Activated CD4-positive, alpha-beta memory T cell treated with anti-CD3 and anti-CD28 coated beads, Interleukin-2, amount 10 ng/mL, durations not matched to agents 7 days and 5 days (primary cell): ENCODE data around the gene SPARC. TPM values are rescaled to one million over a fixed set of nuclear protein-coding genes. Genes with fewer than 3 reads are reported as not detected.

Experiments
- CTCF ChIA-PET: fragments of 350-600 bp; sonication (Branson Sonifier 250); formaldehyde crosslinking; loops from one replicate; lab custom pipeline; 2021; ENCODE audit warnings: antibody characterized with exemption, inconsistent platforms; lab: Charles Lee
- POLR2A ChIA-PET: fragments of 350-600 bp; sonication (Branson Sonifier 250); formaldehyde crosslinking; loops from one replicate; lab custom pipeline; 2021; ENCODE audit warnings: antibody characterized with exemption; lab: Charles Lee
- DNase-seq: peaks from one replicate; pipeline ENCODE4 v3.0.0-alpha.2; 2020
- H3K27ac Mint-ChIP-seq: one replicate; pipeline ENCODE4 v1.8.0; 2021; ENCODE audit warnings: mild to moderate bottlenecking, mixed read lengths
- H3K27me3 Mint-ChIP-seq: one replicate; pipeline ENCODE4 v1.8.0; 2021; ENCODE audit warnings: mixed read lengths
- H3K36me3 Mint-ChIP-seq: one replicate; pipeline ENCODE4 v1.8.0; 2021; ENCODE audit warnings: low read depth, mixed read lengths
- H3K4me1 Mint-ChIP-seq: one replicate; pipeline ENCODE4 v1.8.0; 2021; ENCODE audit warnings: mixed read lengths
- H3K4me3 Mint-ChIP-seq: one replicate; pipeline ENCODE4 v1.8.0; 2021; ENCODE audit warnings: mild to moderate bottlenecking, mixed read lengths
- H3K9me3 Mint-ChIP-seq: one replicate; pipeline ENCODE4 v1.8.0; 2021; ENCODE audit warnings: mixed read lengths
- total RNA-seq, 2 experiments: library from RNA; stranded (reverse); gene quantifications; one replicate each; pipeline ENCODE4 v1.2.3, GENCODE V29; 2021

The SPARC gene
- total RNA-seq, 2 experiments from 2014 or later: 0.25 TPM; not detected in 1

DNA sequence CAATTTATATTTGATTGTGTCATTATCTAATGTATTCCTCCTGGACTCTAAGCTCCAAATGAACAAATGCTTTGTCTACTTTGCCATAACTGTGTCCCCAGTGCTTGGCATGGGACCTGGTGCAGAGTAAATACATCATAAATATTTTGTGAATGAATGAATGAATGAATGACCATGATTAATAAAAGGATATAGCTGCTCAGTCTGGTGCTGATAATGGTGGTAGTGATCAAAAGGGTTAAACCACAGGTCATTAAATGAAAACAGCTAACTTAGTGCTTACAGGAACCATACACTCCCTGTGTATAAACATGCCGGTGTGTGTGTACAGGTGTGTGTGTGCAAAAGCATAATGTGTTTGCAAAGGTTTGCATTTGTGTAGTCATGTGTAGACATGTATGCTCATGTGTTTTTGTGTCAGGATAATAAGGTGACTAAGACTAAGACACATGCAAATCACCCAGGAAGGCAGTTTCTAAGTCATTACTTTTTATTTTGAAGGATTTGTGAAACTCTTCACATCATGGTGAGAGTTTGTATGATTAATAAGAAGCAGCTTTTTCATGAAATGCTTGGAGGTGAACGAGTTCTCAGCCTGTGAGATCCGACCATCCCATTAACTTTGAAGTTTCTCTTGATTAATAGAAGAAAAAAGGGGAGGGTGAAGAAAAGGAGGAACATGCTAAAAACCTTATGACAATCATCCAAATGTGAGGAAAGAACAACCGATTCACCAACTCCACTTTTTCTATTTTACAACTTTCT, 24.6 kb downstream of the SPARC start:
- no peak overlapping the region for H3K27ac Mint-ChIP-seq
- DNase-seq: no peak

DNA sequence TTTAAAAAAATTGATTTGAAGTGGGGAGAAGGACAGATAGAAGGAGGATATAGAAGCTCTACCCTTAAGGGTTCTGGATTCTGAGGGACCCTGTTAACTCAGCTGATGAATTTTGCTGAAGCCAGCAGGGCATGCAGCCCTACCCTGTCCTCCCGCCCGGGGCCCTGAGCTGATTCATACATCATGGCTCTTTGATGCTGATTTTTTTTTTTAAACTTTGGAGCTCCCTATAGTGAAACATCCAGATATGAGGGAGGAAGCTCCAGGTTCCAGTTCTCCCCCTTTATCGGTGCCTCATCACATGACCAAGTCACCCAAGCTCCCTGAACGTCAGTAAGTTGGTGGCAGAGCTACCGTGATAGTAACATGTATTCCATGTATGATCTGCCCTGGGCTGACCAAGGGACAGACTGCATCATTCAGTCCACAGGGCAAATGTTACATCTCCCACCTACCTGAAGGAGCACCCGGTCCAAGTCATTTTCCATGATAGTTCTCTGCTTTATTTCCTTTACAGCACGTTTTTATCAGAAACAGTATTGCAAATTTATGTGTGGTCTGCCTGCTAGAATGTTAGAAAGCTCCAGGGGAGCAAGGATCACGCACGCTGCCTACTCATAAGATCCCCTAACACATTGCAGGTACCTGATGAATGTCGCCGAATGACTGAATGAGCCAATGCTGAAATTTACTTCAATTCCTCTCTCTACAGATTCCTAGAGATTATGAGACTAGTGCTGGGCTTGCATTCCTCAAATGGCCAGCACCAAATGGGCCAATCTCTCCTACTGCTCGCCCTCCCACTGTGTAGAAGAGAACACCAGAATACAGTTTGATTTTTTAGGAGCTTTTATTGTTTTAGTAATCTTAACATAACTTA, 25.9 kb downstream of the SPARC start:
- peaks cover 8% of the 10 kb centered on the region for H3K27me3 Mint-ChIP-seq
- H3K36me3 Mint-ChIP-seq: no peaks in the 10 kb centered on the region
- ChIA-PET POLR2A (interaction anchor here (0.9 to 1.2 kb wide), 2 partner anchors 9 to 110 kb away, joined by 3 to 5 read pairs; partner anchors contain the start of gene G3BP1), CTCF (interaction anchor here (1.0 to 7.1 kb wide), 9 partner anchors 8 to 214 kb away, joined by 3 to 41 read pairs (median 5); partner anchors contain the start of genes G3BP1 and SLC36A1)
- no peak overlapping the region for H3K27ac Mint-ChIP-seq
- no peak overlapping the region for H3K4me3 Mint-ChIP-seq
- no peaks in the 10 kb centered on the region for H3K9me3 Mint-ChIP-seq
- peaks cover 19% of the 10 kb centered on the region for H3K4me1 Mint-ChIP-seq
- DNase-seq: no peak

More for the DNA sequence above, 24.6 kb downstream of the SPARC start:
- CTCF ChIA-PET: interaction anchor here (1.1 to 7.1 kb wide), 8 partner anchors 10 to 481 kb away, joined by 3 to 41 read pairs (median 8); partner anchors contain the start of genes G3BP1 and SLC36A1
- Mint-ChIP-seq H3K27me3 (peaks cover 8% of the 10 kb centered on the region), H3K4me3 (no peak overlapping the region), H3K36me3 (no peaks in the 10 kb centered on the region), H3K9me3 (no peaks in the 10 kb centered on the region), H3K4me1 (peaks cover 19% of the 10 kb centered on the region)
- POLR2A ChIA-PET: no interaction called here

DNA sequence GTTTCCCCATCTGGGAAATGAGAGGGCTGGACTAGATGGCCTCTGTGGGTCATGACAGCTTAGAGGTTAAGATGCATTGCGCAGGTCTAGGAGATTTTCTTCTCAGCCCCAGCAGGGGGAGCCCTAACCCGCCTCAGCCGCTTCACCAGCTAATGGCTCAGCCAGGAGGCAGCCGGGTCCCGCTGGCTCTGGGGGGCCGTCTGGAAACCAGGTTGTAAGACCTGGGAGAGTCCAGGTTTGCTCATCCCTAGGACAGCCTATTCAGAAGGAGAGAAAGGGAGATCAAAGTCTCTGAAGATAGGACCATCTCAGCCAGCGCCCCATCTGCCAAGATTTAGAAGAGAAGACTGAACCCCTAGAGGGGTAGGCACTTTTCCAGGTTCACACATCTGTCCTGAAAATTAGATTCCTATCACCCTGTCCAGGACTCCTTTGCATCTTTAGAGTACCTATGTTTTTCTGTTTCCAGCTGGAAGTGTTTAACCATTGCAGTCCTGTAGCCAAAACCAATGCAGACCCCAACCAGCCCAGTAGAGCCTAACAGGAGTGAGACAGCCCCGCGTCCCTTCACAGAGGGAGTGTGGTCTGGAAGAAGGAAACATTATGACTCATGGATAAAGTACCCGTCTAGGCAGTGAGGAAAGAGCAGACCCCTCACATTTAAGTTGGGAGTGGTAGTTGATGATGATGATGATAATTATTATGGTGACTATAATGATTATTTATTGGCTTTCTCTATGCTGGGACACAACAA, 27.5 kb downstream of the SPARC start:
- Mint-ChIP-seq H3K9me3 (no peaks in the 10 kb centered on the region), H3K27ac (no peak overlapping the region), H3K4me1 (peaks cover 19% of the 10 kb centered on the region), H3K36me3 (no peaks in the 10 kb centered on the region), H3K4me3 (no peak overlapping the region), H3K27me3 (peaks cover 11% of the 10 kb centered on the region)
- ChIA-PET CTCF (interaction anchor here (0.5 to 6.1 kb wide), 33 partner anchors 8 to 876 kb away, joined by 3 to 88 read pairs (median 5); partner anchors contain the start of genes ATOX1, G3BP1 and SLC36A1), POLR2A (interaction anchor here (1.4 kb wide), 1 partner anchor 112 kb away, joined by 16 read pairs; the partner anchor contains the start of gene G3BP1)
- peak; percentile 82 for DNase-seq

DNA sequence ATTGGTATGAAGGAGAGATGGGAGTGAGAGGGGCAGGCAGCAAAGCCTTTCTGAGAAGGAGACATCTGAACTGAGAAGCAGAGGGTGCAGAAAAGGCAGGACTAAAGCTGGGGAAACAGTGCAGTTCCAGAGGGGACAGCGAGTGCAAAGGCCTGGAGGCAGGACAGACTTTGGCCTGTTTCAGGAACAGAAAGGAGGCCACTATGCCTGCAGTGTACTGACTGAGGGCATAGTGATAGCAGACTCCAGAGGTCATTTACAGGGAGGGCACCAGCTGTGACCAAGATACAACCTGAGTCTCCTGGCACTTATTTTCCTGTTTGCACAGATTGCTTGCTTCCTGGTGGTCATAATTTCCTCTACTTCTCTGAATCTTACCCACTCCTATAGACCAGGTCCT, 29.6 kb downstream of the SPARC start:
- ChIA-PET CTCF (interaction anchor here (1.0 to 6.1 kb wide), 3 partner anchors 10 to 114 kb away, joined by 3 to 88 read pairs (median 3); no protein-coding TSS in a partner anchor), POLR2A (interaction anchor here (1.7 kb wide), 1 partner anchor 114 kb away, joined by 8 read pairs; the partner anchor contains the start of gene G3BP1)
- Mint-ChIP-seq H3K4me1 (peaks cover 3% of the 10 kb centered on the region), H3K27ac (no peak overlapping the region), H3K27me3 (peaks cover 17% of the 10 kb centered on the region), H3K36me3 (no peaks in the 10 kb centered on the region), H3K4me3 (no peak overlapping the region), H3K9me3 (no peaks in the 10 kb centered on the region)
- DNase-seq: no peak

DNA sequence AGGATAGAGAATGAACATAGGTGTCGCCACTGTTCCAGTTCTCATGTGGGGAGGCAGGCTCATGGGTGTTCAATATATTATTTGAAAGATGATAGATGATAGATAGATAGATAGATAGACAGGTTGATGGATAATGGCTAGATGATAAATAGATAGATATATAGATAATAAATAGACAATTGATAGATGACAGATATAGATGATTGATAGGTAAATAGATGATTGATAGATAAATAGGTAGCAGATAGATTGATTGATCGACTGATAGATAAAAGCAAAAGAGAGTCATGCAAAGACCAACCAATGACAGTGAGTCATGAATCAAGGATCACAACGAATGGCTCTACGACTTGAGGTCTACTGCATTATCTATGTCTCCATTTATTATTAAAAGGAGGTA, 30.4 kb downstream of the SPARC start:
- Mint-ChIP-seq H3K9me3 (no peaks in the 10 kb centered on the region), H3K36me3 (no peaks in the 10 kb centered on the region), H3K4me3 (no peak overlapping the region), H3K27ac (no peak overlapping the region), H3K27me3 (peaks cover 17% of the 10 kb centered on the region), H3K4me1 (peaks cover 1% of the 10 kb centered on the region)
- DNase-seq: no peak
- ChIA-PET CTCF (interaction anchor here (1.1 to 6.1 kb wide), 2 partner anchors 84 to 115 kb away, joined by 3 to 88 read pairs; no protein-coding TSS in a partner anchor), POLR2A (no interaction called here)

DNA sequence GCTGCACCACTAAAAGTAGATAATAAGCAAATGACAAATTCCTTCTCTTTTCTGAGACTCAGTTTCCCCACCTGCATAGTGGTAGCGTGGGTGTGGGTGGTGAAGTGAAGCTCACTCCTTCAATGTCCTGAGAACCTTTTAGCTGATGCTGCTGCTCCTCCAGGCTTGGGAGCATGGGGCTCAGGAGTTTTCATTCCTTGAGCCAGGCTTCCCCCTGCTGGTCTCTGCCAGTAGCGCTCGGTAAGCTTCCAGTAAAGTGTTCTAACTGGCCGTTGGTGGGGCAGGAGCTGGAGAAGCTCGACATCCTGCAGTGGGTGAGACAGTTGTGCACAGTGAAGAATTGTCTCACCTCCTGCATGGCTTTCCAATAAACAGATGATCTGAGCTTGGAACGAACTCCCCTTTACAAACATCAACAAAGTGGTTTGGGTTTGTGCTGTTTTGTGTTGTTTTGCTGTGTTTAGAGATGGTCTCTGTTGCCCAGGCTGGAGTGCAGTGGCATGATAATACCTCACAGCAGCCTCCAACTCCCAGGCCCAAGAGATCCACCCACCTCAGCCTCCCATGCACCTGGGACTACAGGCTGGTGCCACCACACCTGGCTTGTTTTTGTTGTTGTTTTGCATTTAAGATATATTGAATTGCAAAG, 34.6 kb downstream of the SPARC start:
- H3K27me3 Mint-ChIP-seq: peaks cover 9% of the 10 kb centered on the region
- no peak overlapping the region for H3K27ac Mint-ChIP-seq
- H3K9me3 Mint-ChIP-seq: no peaks in the 10 kb centered on the region
- DNase-seq: peak; percentile 72
- no peaks in the 10 kb centered on the region for H3K36me3 Mint-ChIP-seq
- no peak overlapping the region for H3K4me3 Mint-ChIP-seq
- H3K4me1 Mint-ChIP-seq: no peaks in the 10 kb centered on the region
- CTCF ChIA-PET: interaction anchor here (0.6 to 4.7 kb wide), 44 partner anchors 11 to 697 kb away, joined by 3 to 60 read pairs (median 4); partner anchors contain the start of genes G3BP1 and SLC36A1
- POLR2A ChIA-PET: interaction anchor here (1.1 to 1.3 kb wide), 3 partner anchors 121 to 205 kb away, joined by 3 to 6 read pairs (median 4); partner anchors contain the start of gene SLC36A1

DNA sequence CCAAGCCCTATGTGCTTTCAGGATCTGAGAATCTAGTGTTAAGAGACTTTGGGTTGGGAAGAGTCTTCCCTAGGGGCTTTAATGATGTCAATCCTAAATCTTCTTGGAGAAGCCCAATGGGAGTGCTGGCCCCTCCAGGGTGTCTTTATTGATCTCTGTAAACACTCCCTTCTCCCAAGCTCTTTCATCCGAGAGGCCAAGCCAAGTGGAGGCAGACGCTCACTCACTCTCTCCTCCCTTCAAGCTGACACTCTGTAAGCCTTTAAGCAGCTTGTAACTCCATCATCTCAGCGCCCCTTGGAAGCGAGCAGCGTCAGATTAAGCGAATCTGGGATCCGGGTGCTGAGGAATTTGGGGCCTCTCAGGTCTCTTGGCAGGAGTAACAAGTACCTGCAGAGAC, 37.7 kb downstream of the SPARC start:
- Mint-ChIP-seq H3K36me3 (no peaks in the 10 kb centered on the region), H3K4me3 (no peak overlapping the region), H3K27me3 (peaks cover 14% of the 10 kb centered on the region), H3K9me3 (no peaks in the 10 kb centered on the region), H3K27ac (no peak overlapping the region), H3K4me1 (no peaks in the 10 kb centered on the region)
- CTCF ChIA-PET: interaction anchor here (0.8 to 4.7 kb wide), 3 partner anchors 9 to 122 kb away, joined by 3 to 23 read pairs (median 19); partner anchors contain the start of gene G3BP1
- no peak for DNase-seq
- POLR2A ChIA-PET: interaction anchor here (1.2 kb wide), 1 partner anchor 123 kb away, joined by 3 read pairs; the partner anchor contains the start of gene G3BP1

DNA sequence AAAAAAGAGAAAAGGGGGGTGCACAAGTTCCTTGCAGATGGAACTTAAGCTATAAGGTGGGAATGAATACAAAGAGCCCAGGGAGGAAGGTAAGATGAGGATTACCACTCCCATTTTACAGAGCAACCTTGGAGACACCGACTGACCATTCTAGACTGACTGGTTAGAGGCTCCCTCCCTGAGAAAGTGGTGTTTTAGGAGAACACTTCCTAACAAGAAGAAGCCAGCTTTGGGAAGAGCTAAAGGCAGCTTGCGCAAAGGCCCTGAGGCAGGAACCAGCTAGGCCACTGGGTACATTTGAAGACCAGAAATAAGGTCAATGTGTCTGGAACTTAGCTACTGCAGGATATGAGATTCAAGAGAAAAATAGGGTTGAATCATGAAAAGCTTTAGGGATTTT, 38.6 kb downstream of the SPARC start:
- Mint-ChIP-seq H3K4me3 (no peak overlapping the region), H3K27ac (no peak overlapping the region), H3K27me3 (peaks cover 11% of the 10 kb centered on the region), H3K4me1 (no peaks in the 10 kb centered on the region), H3K9me3 (no peaks in the 10 kb centered on the region), H3K36me3 (no peaks in the 10 kb centered on the region)
- ChIA-PET POLR2A (no interaction called here), CTCF (interaction anchor here (0.7 to 4.4 kb wide), 4 partner anchors 10 to 290 kb away, joined by 3 to 23 read pairs (median 4); no protein-coding TSS in a partner anchor)
- DNase-seq: no peak

DNA sequence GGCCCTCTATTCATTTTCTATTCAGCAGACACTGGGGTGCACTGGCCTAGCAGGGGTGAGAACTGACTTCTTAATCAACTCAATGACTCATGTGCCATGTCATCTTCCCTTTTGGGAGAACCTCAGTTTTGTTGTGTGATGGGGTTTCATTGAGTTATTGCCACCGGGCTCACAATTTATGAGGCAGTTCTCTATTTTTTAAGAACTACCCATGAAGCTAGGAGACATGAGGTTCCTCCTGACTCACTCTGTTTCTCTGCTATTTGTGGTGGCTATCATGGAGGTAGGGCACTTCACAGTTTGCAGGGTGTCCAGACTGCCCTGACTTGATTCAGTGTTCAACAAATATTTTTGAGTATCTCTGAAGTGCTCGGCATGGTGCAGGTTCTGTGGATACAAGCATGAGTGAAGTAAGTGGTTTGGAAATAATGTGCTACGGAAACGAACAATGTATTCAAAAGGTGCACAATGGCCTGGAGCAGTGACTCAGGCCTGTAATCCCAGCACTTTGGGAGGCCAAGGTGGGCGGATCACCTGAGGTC, 39.3 kb downstream of the SPARC start:
- no peak for DNase-seq
- Mint-ChIP-seq H3K4me3 (no peak overlapping the region), H3K36me3 (no peaks in the 10 kb centered on the region), H3K27ac (no peak overlapping the region), H3K4me1 (no peaks in the 10 kb centered on the region), H3K27me3 (peaks cover 8% of the 10 kb centered on the region), H3K9me3 (no peaks in the 10 kb centered on the region)
- ChIA-PET CTCF (interaction anchor here (4.4 kb wide), 1 partner anchor 11 kb away, joined by 23 read pairs; no protein-coding TSS in a partner anchor), POLR2A (no interaction called here)

DNA sequence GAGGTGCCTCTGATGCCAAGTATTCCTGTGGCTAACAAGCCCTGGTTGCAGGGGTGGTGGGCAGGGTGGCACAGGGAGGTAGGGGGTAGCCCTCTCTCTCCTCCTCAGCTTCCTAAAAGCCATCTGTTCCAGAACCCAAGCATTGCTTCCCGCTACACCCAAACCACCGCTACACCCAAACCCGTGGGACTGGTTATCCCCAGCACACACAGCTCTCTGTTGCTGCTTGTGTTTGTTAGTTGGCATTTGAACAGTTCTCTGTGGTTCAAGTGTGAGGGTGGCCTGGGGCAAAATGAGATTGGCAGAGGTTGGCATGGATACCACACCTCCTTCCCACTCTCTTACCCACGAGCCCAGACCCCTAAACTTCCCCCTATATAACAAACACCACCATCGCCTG, 40.4 kb downstream of the SPARC start:
- POLR2A ChIA-PET: no interaction called here
- CTCF ChIA-PET: interaction anchor here (4.4 kb wide), 1 partner anchor 12 kb away, joined by 23 read pairs; no protein-coding TSS in a partner anchor
- peaks cover 8% of the 10 kb centered on the region for H3K27me3 Mint-ChIP-seq
- no peaks in the 10 kb centered on the region for H3K36me3 Mint-ChIP-seq
- H3K4me1 Mint-ChIP-seq: no peaks in the 10 kb centered on the region
- no peak overlapping the region for H3K4me3 Mint-ChIP-seq
- DNase-seq: no peak
- H3K9me3 Mint-ChIP-seq: no peaks in the 10 kb centered on the region
- H3K27ac Mint-ChIP-seq: no peak overlapping the region

DNA sequence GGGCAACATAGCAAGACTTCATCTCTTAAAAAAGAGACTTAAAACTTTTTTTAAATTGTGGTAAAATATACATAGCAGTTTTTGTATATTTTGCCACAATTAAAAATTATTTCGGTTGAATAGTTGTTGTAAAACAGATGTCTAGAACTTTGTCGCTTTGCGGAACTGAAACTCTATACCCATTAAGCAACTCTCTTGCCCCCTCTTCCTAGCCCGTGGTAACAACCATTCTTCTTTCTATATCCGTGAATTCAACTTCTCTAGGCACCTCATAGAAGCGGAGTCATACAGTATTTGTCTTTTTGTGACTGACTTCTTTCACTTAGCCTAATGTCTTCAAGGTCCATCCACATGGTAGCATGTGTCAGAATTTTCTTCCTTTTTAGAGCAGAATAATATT, 43.3 kb downstream of the SPARC start:
- H3K9me3 Mint-ChIP-seq: no peaks in the 10 kb centered on the region

More for the DNA sequence above, 43.3 kb downstream of the SPARC start:
- Mint-ChIP-seq H3K4me1 (peaks cover 2% of the 10 kb centered on the region), H3K27me3 (peaks cover 13% of the 10 kb centered on the region), H3K36me3 (no peaks in the 10 kb centered on the region), H3K27ac (no peak overlapping the region), H3K4me3 (no peak overlapping the region)
- ChIA-PET CTCF (interaction anchor here (2.2 kb wide), 1 partner anchor 15 kb away, joined by 7 read pairs; no protein-coding TSS in a partner anchor), POLR2A (no interaction called here)
- DNase-seq: no peak
